Measurements from ENCODE around the gene SLFN12.

- TF ChIP-seq, protein P1, sequence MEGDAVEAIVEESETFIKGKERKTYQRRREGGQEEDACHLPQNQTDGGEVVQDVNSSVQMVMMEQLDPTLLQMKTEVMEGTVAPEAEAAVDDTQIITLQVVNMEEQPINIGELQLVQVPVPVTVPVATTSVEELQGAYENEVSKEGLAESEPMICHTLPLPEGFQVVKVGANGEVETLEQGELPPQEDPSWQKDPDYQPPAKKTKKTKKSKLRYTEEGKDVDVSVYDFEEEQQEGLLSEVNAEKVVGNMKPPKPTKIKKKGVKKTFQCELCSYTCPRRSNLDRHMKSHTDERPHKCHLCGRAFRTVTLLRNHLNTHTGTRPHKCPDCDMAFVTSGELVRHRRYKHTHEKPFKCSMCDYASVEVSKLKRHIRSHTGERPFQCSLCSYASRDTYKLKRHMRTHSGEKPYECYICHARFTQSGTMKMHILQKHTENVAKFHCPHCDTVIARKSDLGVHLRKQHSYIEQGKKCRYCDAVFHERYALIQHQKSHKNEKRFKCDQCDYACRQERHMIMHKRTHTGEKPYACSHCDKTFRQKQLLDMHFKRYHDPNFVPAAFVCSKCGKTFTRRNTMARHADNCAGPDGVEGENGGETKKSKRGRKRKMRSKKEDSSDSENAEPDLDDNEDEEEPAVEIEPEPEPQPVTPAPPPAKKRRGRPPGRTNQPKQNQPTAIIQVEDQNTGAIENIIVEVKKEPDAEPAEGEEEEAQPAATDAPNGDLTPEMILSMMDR (IDR thresholded peaks at IDR 0.05) = no peak
- TF ChIP-seq POLR2A (IDR thresholded peaks at IDR 0.05) = no peak
Observed at GRCh38 chr17:35449371-35449931, 17.2 kb upstream of the SLFN12 start.
